ENCODE results near the gene TRIP10.

TRIP10 gene

DNA sequence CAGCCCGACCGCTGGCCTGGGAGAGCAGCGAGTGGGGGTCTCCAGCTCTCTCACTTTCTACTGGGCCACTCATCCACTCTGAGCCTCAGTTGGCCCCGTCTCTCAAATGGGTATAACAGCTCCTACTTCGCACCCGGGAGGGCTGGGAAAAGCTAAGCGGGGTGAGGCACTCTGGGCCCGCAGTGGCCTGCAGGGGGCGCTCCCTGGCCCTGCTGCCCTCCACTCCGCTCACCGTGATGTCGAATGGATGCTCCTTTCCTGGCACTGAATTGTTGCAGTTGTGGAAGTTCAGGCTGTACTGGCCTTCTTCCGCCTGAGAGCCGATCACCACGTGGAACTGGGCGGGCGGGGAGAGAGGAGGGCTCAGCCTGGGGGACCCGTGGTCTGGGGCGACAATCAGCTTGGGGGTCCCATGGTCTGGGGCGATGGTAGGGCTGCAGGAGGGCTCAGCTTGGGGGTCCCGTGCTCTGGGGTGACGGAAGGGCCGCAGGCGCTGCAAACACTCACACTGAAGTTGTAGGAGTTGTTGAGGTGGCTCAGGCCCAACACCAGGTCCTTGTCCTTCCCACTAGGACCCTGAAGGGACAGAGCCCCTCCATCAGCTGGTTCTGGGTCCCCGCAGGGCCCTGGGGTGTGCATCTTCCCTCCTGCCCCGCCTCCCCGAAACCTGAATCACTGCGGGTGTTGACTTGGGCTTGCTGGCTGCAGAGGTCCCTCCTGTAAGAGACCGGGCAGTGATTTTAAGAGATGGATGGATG lies 6.0 kb upstream of the TRIP10 start:
- no peaks in the 10 kb centered on the region for H3K9me3 ChIP-seq
- no peak for TF ChIP-seq Cebpa-rat (IDR thresholded peaks at IDR 0.05)

DNA sequence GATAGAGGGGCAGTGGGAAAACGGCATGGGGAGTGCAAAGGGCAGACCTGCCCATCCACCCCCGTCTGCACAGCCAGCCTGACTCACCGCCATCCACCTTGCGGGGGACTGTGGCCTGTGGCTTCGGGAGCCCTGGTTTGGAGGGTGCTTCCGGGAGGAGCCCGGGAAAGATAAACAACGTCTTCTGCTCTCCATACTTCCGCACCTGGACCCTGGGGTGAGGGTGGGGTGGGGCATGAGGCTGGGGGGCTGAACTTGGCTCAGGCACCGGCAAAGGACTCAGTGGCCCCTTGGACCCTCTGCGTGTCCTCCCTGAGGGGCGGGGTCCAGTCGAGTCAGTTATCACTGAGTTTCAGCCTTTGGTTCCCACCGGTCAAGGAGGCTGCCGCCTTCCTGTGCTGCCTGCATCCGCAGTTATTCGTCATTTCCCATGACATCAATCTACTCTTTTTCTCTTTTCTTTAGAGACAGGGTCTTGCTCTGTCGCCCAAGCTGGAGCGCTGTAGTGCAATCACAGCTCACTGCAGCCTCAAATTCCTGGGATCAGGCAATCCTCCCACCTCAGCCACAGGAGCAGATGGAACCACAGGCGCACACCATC lies 5.3 kb upstream of the TRIP10 start:
- TF ChIP-seq Cebpa-rat (IDR thresholded peaks at IDR 0.05), result no peak
- Histone ChIP-seq H3K4me1 (peaks cover 26% of the 10 kb centered on the region), H3K4me3 (no peak overlapping the region), H3K27ac (no peak overlapping the region), H3K9ac (no peak overlapping the region), H3K4me2 (no peak overlapping the region), H3K36me3 (peaks cover 36% of the 10 kb centered on the region), H3K27me3 (no peaks in the 10 kb centered on the region), H4K20me1 (peaks cover 4% of the 10 kb centered on the region; the same call in 1 of the 2 replicates), H3K9me3 (no peaks in the 10 kb centered on the region)

More for the DNA sequence above, 6.0 kb upstream of the TRIP10 start:
- H3K4me1 ChIP-seq, result peaks cover 24% of the 10 kb centered on the region
- no peak overlapping the region for H3K4me2 ChIP-seq
- H3K27me3 ChIP-seq, result no peaks in the 10 kb centered on the region
- no peak overlapping the region for H3K4me3 ChIP-seq
- H3K27ac ChIP-seq, result no peak overlapping the region
- no peak overlapping the region for H3K9ac ChIP-seq
- peaks cover 4% of the 10 kb centered on the region; the same call in 1 of the 2 replicates for H4K20me1 ChIP-seq
- peaks cover 36% of the 10 kb centered on the region for H3K36me3 ChIP-seq

DNA sequence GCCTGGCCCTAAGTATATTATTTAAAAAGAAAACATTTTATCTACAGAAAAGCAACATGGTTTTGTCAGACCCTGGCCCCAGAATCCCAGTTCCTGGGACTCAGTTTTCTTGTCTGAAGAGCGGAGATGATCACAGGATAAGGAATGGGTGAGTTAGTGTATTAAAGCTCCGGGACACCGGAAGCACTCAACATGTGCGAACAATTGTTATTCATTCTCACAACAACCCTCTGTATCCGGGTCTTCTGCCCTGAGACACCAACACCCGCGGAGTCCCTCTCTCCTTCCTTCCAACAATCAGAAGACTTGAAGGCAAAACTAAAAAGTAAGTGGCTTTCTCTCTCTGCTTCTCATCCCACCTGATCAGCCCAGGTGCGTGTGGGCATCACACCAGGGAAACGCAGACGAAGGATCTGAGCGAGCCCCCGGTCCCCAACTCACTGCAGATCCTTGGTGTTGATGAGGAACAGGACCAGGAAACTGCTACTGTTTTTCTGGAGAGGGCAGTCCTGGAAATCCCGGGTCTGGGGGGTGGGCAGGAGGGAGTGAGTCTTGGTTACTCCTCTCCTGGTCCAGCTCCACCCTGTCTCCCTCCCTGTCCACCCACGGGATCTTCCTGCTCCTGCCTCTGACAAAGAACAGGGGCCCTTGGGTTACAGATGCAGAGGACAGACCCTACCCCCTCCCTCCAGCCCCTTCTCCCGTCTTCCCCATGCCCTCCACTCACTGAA lies 4.1 kb upstream of the TRIP10 start:
- Histone ChIP-seq H3K9me3 (no peaks in the 10 kb centered on the region), H3K36me3 (peaks cover 28% of the 10 kb centered on the region), H3K4me1 (peaks cover 30% of the 10 kb centered on the region), H3K4me2 (peak overlapping the region; percentile 92), H3K9ac (peak overlapping the region; percentile 96; the same call in 1 of the 2 replicates), H3K27me3 (no peaks in the 10 kb centered on the region), H3K27ac (peak overlapping the region; percentile 99), H3K4me3 (no peak overlapping the region), H4K20me1 (peaks cover 4% of the 10 kb centered on the region; the same call in 1 of the 2 replicates)
- no peak for TF ChIP-seq Cebpa-rat (IDR thresholded peaks at IDR 0.05)

GRCh38 chr19:6736169-6736916 lies 3.1 kb upstream of the TRIP10 start:
- no peaks in the 10 kb centered on the region for H3K27me3 ChIP-seq
- H3K4me1 ChIP-seq, result peaks cover 40% of the 10 kb centered on the region
- H3K9me3 ChIP-seq, result no peaks in the 10 kb centered on the region
- TF ChIP-seq Cebpa-rat (IDR thresholded peaks at IDR 0.05), result no peak
- peak overlapping the region; percentile 90 for H3K4me3 ChIP-seq
- H4K20me1 ChIP-seq, result peaks cover 6% of the 10 kb centered on the region; the same call in 1 of the 2 replicates
- peak overlapping the region; percentile 99 for H3K27ac ChIP-seq
- H3K9ac ChIP-seq, result peak overlapping the region; percentile 96
- peaks cover 25% of the 10 kb centered on the region for H3K36me3 ChIP-seq
- H3K4me2 ChIP-seq, result peak overlapping the region; percentile 92

- Histone ChIP-seq H3K27ac (peak overlapping the region; percentile 99), H3K4me3 (peak overlapping the region; percentile 90), H3K4me2 (peak overlapping the region; percentile 92), H3K27me3 (no peaks in the 10 kb centered on the region), H4K20me1 (peaks cover 9% of the 10 kb centered on the region; the same call in 1 of the 2 replicates), H3K36me3 (peaks cover 21% of the 10 kb centered on the region), H3K9me3 (no peaks in the 10 kb centered on the region), H3K9ac (peak overlapping the region; percentile 96), H3K4me1 (peaks cover 45% of the 10 kb centered on the region)
- TF ChIP-seq Cebpa-rat (IDR thresholded peaks at IDR 0.05), result no peak
Observed at GRCh38 chr19:6736917-6737283, 2.6 kb upstream of the TRIP10 start.

GRCh38 chr19:6737284-6737872 lies 2.1 kb upstream of the TRIP10 start, which contains the start of gene GPR108:
TSS of gene GPR108 (minus strand) at chr19:6737580. CDS start at chr19:6737576, 4 bp downstream.
- Histone ChIP-seq H3K9ac (peak within 1 kb of the TSS; percentile 96), H3K4me1 (peaks cover 45% of the 10 kb centered on the region), H3K27me3 (no peaks in the 10 kb centered on the region), H3K36me3 (peaks cover 16% of the 10 kb centered on the region), H3K27ac (peak within 1 kb of the TSS; percentile 99), H4K20me1 (peaks cover 9% of the 10 kb centered on the region; the same call in 1 of the 2 replicates), H3K4me2 (peak within 1 kb of the TSS; percentile 97), H3K9me3 (no peaks in the 10 kb centered on the region), H3K4me3 (peak within 1 kb of the TSS; percentile 90)
- TF ChIP-seq Cebpa-rat (IDR thresholded peaks at IDR 0.05), result peak; percentile 14; the same call in 1 of the 2 replicates

DNA sequence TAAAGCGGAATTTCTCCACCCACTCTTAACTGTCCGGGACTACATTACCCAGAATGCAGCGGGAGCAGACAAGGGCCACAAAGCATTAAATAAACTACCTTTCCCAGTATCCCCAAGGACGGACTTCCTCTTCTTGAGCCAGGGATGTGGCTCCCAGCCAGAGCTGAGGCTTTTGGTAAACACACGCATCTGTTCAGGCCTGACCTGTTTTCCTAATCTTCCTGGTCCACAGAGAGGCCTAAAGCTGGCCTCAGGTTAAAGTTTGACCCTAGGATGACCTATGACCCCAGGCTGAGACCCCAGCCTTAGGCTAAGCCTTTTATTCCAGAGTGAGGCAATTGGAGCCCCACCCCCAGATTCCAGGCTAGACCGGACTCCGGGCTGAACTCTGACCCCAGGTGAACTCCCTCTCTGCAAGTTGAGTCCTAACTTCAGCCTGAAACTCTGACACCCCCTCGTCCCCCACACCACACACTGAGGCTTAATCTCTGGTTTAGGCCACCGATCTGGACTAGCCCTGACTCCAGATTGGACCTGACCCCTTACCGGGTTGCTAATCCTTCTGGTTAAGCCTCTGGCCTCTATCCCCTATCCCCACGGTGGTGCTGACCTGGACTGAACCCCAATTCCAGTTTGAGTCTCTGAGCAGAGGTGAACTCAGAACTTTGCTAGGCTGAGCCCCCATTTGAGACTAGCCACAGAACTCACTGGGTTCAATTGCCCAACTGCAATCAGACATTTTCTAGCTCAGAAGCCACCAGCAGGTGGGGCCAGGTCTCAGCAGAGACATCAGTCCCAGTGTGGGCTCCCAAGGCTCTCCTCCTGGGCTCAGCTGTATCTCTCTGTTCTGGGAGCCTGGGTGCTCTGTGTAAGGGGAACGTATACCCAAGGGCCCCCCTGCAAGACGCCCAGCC lies 1.4 kb upstream of the TRIP10 start:
- peaks cover 45% of the 10 kb centered on the region for H3K4me1 ChIP-seq
- peak overlapping the region; percentile 57 for H3K4me3 ChIP-seq
- peak; percentile 83 for TF ChIP-seq Cebpa-rat (IDR thresholded peaks at IDR 0.05)
- peaks cover 9% of the 10 kb centered on the region; the same call in 1 of the 2 replicates for H4K20me1 ChIP-seq
- no peaks in the 10 kb centered on the region for H3K9me3 ChIP-seq
- H3K9ac ChIP-seq, result peak overlapping the region; percentile 65; the same call in 1 of the 2 replicates
- peak overlapping the region; percentile 78 for H3K27ac ChIP-seq
- no peaks in the 10 kb centered on the region for H3K27me3 ChIP-seq
- H3K4me2 ChIP-seq, result peak overlapping the region; percentile 97
- H3K36me3 ChIP-seq, result peaks cover 16% of the 10 kb centered on the region

DNA sequence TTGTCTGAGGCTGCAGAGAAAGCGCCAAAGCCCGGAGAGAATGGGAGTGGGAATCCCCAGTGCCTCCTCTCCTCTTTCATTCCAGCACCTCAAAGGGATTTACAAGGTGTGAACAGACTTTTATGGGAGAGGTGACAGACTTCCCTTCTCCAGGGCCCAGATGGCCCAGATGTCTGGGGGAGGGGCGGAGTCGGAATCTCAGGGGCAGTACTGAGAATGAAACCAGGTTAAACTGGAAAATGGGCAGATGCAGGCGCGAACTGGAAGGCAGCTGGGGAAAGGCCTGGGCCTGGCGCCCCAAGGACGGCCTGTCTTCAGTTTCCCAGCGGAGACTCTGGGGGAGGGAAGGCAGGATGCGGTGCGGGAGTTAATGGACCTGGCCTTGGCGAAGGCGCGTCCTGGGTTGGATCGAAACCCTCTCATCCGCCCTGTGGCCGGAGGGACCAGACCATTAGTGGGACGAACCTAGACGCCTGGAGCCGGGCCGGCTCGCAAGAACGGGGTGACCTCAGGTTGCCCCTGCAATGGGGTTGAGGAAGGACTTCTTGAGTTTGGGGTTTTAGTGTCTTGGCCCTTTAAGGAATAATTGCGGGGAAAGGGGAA lies 592 bp upstream of the TRIP10 start:
- Histone ChIP-seq H3K4me1 (peaks cover 45% of the 10 kb centered on the region), H3K9me3 (no peaks in the 10 kb centered on the region), H3K9ac (peak overlapping the region; percentile 65), H3K27ac (peak overlapping the region; percentile 78), H3K27me3 (no peaks in the 10 kb centered on the region), H3K4me3 (peak overlapping the region; percentile 57), H3K36me3 (peaks cover 15% of the 10 kb centered on the region), H3K4me2 (peak overlapping the region; percentile 97), H4K20me1 (peaks cover 9% of the 10 kb centered on the region; the same call in 1 of the 2 replicates)
- TF ChIP-seq Cebpa-rat (IDR thresholded peaks at IDR 0.05), result no peak; the same call in 1 of the 2 replicates
